ENCODE data around the gene MAGI1.
"Not testable (repeated sequence)": the region's sequence is repeated elsewhere in the genome, so short reads cannot be mapped to it uniquely, and the experiment has no call there.

MAGI1 gene

GRCh38 chr3:65871305-65872141 lies 167.2 kb downstream of the MAGI1 start:
- no peak for DNase-seq

- DNase-seq = no peak
Observed at GRCh38 chr3:65869798-65870197, 168.9 kb downstream of the MAGI1 start.

GRCh38 chr3:65867463-65868210 lies 171.1 kb downstream of the MAGI1 start:
- no peak for DNase-seq

- no peak for DNase-seq
Observed at GRCh38 chr3:65864357-65864904, 174.3 kb downstream of the MAGI1 start.

- DNase-seq = no peak
Observed at GRCh38 chr3:65861718-65862117, 177.0 kb downstream of the MAGI1 start.

GRCh38 chr3:65859612-65860011 lies 179.1 kb downstream of the MAGI1 start:
- DNase-seq = not testable (repeated sequence)

GRCh38 chr3:65858749-65859148 lies 180.0 kb downstream of the MAGI1 start:
- no peak for DNase-seq

- no peak for DNase-seq
Observed at GRCh38 chr3:65857327-65857726, 181.4 kb downstream of the MAGI1 start.

- no peak for DNase-seq
Observed at GRCh38 chr3:65856907-65857306, 181.8 kb downstream of the MAGI1 start.

- DNase-seq = no peak
Observed at GRCh38 chr3:65855370-65856100, 183.2 kb downstream of the MAGI1 start.

GRCh38 chr3:65854606-65855304 lies 184.0 kb downstream of the MAGI1 start:
- peak; percentile 69 for DNase-seq

- no peak for DNase-seq
Observed at GRCh38 chr3:65851827-65852226, 186.9 kb downstream of the MAGI1 start.

GRCh38 chr3:65850261-65850660 lies 188.5 kb downstream of the MAGI1 start:
- DNase-seq = no peak

- no peak for DNase-seq
Observed at GRCh38 chr3:65848024-65848423, 190.7 kb downstream of the MAGI1 start.

- no peak for DNase-seq
Observed at GRCh38 chr3:65846936-65847335, 191.8 kb downstream of the MAGI1 start.

- DNase-seq = no peak
Observed at GRCh38 chr3:65844370-65844769, 194.3 kb downstream of the MAGI1 start.

- DNase-seq = no peak
Observed at GRCh38 chr3:65843732-65844131, 195.0 kb downstream of the MAGI1 start.

GRCh38 chr3:65837604-65838003 lies 201.1 kb downstream of the MAGI1 start:
- DNase-seq = no peak

GRCh38 chr3:65836047-65836446 lies 202.7 kb downstream of the MAGI1 start:
- DNase-seq = no peak

GRCh38 chr3:65833761-65834505 lies 204.8 kb downstream of the MAGI1 start:
- DNase-seq = no peak

- no peak for DNase-seq
Observed at GRCh38 chr3:65831733-65832425, 206.8 kb downstream of the MAGI1 start.

Data from islet precursor cell (in vitro differentiated cells).